Adrenal gland (tissue), 5 donors: ENCODE results near the gene TRPV2.

Source experiments
- CTCF ChIP-seq, 6 experiments: fragments of 450-650 bp in 4 of 6; fragments of 200-600 bp in 2 of 6; sonication (generic) in 1 of 6; IDR thresholded peaks; 1 replicate in 5 of 6; 2 replicates in 1 of 6; pipeline versions ENCODE4 v1.5.1 to v1.8.0; 2016 to 2021; ENCODE audit warnings: antibody characterized with exemption in 6 of 6, mild to moderate bottlenecking in 2 of 6, moderate library complexity in 1 of 6
- POLR2A ChIP-seq, 2 donors: fragments of 450-650 bp; IDR thresholded peaks; one replicate each; pipeline ENCODE4 v1.6.1; 2017; ENCODE audit warnings: antibody characterized with exemption in 2 of 2, mild to moderate bottlenecking in 2 of 2, moderate library complexity in 1 of 2
- donor health status: DM: no; HTN: no; CAD: no.

GRCh38 chr17:16479264-16479663 lies 63.9 kb downstream of the TRPV2 start:
- TF ChIP-seq POLR2A (IDR thresholded peaks at IDR 0.05) (no peak), CTCF (IDR thresholded peaks at IDR 0.05) (no peak)
